Left lung (tissue), 10 donors: ENCODE measurements around the gene A2ML1. TPM values are rescaled to one million over a fixed set of nuclear protein-coding genes. Genes with fewer than 3 reads are reported as not detected.

Source experiments
- ATAC-seq: fragments of 200-7000 bp; cut with Tn5 transposase; one replicate; pipeline ENCODE4 v1.9.1; 2020; ENCODE audit warnings: moderate library complexity
- DNase-seq, 4 donors: peaks; one replicate each; pipeline ENCODE4 v3.0.0-alpha.2; 2013 to 2020
- H3K27ac ChIP-seq, 2 donors: fragments of 200-600 bp; sonication (generic) in 1 of 2; one replicate each; pipeline versions ENCODE4 v1.5.0 to v1.8.0; 2020 to 2021
- H3K27me3 ChIP-seq, 2 donors: fragments of 200-600 bp; sonication (generic) in 1 of 2; one replicate each; pipeline versions ENCODE4 v1.5.0 to v1.8.0; 2020 to 2021
- H3K36me3 ChIP-seq, 2 donors: fragments of 200-600 bp; sonication (generic) in 1 of 2; one replicate each; pipeline versions ENCODE4 v1.5.0 to v1.8.0; 2020 to 2021
- H3K4me1 ChIP-seq, 2 donors: fragments of 200-600 bp; one replicate each; pipeline ENCODE4 v1.8.0; 2021
- H3K4me3 ChIP-seq, 2 donors: fragments of 200-600 bp; sonication (generic) in 1 of 2; one replicate each; pipeline versions ENCODE4 v1.5.0 to v1.8.0; 2020 to 2021; ENCODE audit warnings: mild to moderate bottlenecking in 1 of 2
- H3K9me3 ChIP-seq, 2 donors: fragments of 200-600 bp; sonication (generic) in 1 of 2; one replicate each; pipeline versions ENCODE4 v1.5.0 to v1.8.0; 2020 to 2021
- CTCF ChIP-seq, 2 donors: fragments of 200-600 bp; sonication (generic) in 1 of 2; IDR thresholded peaks; one replicate each; pipeline versions ENCODE4 v1.5.0 to v1.8.0; 2021; ENCODE audit warnings: antibody characterized with exemption in 2 of 2
- intact Hi-C, 2 donors: fragments of 100-400 bp; cut with DNase I; formaldehyde crosslinking; loops; one replicate each; pipeline versions ENCODE4 v1.11.2 to v1.14.2; 2022
- polyA plus RNA-seq, 6 donors: library from polyadenylated mRNA; unstranded; fragments of 120-200 nt; gene quantifications; one replicate each; pipeline ENCODE4 v1.2.1, GENCODE V29; 2013; ENCODE audit not compliant: insufficient read length in 6 of 6
- total RNA-seq, 2 donors: library from RNA; stranded (reverse); fragmentation: NEBNext Ultra II Directional; extraction: Animal tissue kit (Norgen Biotek cat#: 25700); gene quantifications; one replicate each; pipeline ENCODE4 v1.2.1, GENCODE V29; 2021
- donor health status: DM: no; HTN: yes; CAD: no.
- donor health status: DM: no; HTN: no; CAD: no.

Gene A2ML1
- total and polyA plus RNA-seq, 8 donors = 0.72 to 0.94 (median 0.89) TPM; not detected in 2

- Histone ChIP-seq H3K27me3 (no peaks in the 10 kb centered on the region), H3K4me3 (no peak overlapping the region), H3K9me3 (no peaks in the 10 kb centered on the region), H3K36me3 (peaks cover 0 to 35% of the 10 kb centered on the region in 2 donors), H3K27ac (no peak overlapping the region), H3K4me1 (no peaks in the 10 kb centered on the region)
- no peak for ATAC-seq
- no peak for TF ChIP-seq CTCF (IDR thresholded peaks at IDR 0.05)
- intact Hi-C loops = no loop called here
- no peak for DNase-seq
Observed at GRCh38 chr12:8922544-8922943, 100.1 kb downstream of the A2ML1 start.

Other genes with a start within 250 kb of the A2ML1 start
- under 1 TPM; 0.17 to 0.24 TPM for gene AICDA, start 209.8 kb upstream of the A2ML1 start, total RNA-seq
- gene AICDA, start 209.8 kb upstream of the A2ML1 start, polyA plus RNA-seq = under 1 TPM in 3 of 6 donors, not detected in 3; 0.04 to 0.15 (median 0.04) TPM
- gene MFAP5, start 159.8 kb upstream of the A2ML1 start, total RNA-seq = 10 to 100 TPM in 1 of 2 donors, 1 to 10 TPM in 1; 8.3 to 12.0 TPM
- 1 to 10 TPM in 2 of 6 donors, under 1 TPM in 4; 0.35 to 1.8 (median 0.78) TPM for gene MFAP5, start 159.8 kb upstream of the A2ML1 start, polyA plus RNA-seq
- 10 to 100 TPM; 27.3 to 31.7 TPM for gene RIMKLB, start 124.6 kb upstream of the A2ML1 start, total RNA-seq
- gene RIMKLB, start 124.6 kb upstream of the A2ML1 start, polyA plus RNA-seq = 100 to 1,000 TPM; 123 to 162 (median 133) TPM
- 10 to 100 TPM; 30.1 to 34.1 TPM for gene PHC1, start 91.9 kb downstream of the A2ML1 start, total RNA-seq
- gene PHC1, start 91.9 kb downstream of the A2ML1 start, polyA plus RNA-seq = 100 to 1,000 TPM in 3 of 6 donors, 10 to 100 TPM in 3; 85.6 to 111 (median 101) TPM
- 100 to 1,000 TPM; 152 to 243 TPM for gene M6PR, start 127.0 kb downstream of the A2ML1 start, total RNA-seq
- 100 to 1,000 TPM; 188 to 225 (median 209) TPM for gene M6PR, start 127.0 kb downstream of the A2ML1 start, polyA plus RNA-seq
- gene KLRG1, start 166.9 kb downstream of the A2ML1 start, total RNA-seq = 1 to 10 TPM; 2.0 to 3.0 TPM
- gene KLRG1, start 166.9 kb downstream of the A2ML1 start, polyA plus RNA-seq = 1 to 10 TPM; 1.1 to 2.3 (median 1.9) TPM